Endothelial cell of umbilical vein (primary cell): ENCODE measurements around the gene NAA60. TPM values are rescaled to one million over a fixed set of nuclear protein-coding genes. Genes with fewer than 3 reads are reported as not detected.

ENCODE experiments used
- BruUV-seq: library from RNA; stranded (reverse); fragments of 400-500 nt; replicated peaks from 2 replicates; lab custom pipeline; 2021; lab: Mats Ljungman, UMichigan
- CTCF ChIA-PET: fragments of 300-600, 350-600 bp; sonication (Branson Sonifier 250); formaldehyde crosslinking; loops from one replicate; lab custom pipeline; 2021; ENCODE audit warnings: antibody characterized with exemption, inconsistent platforms; lab: Charles Lee
- POLR2A ChIA-PET: fragments of 300-600, 350-600 bp; sonication (Branson Sonifier 250); formaldehyde crosslinking; loops from one replicate; lab custom pipeline; 2021; ENCODE audit warnings: antibody characterized with exemption, inconsistent platforms; lab: Charles Lee
- DNase-seq: peaks from one replicate; pipeline ENCODE4 v3.0.0-alpha.2; 2011; ENCODE audit warnings: low read depth, low spot score
- FAIRE-seq: peaks from 2 replicates; lab custom pipeline; 2011; peaks lifted over from hg19 to GRCh38; lab: Jason Lieb, UNC
- H2AFZ ChIP-seq: 2 replicates; pipeline ENCODE4 v1.6.0; 2012; ENCODE audit warnings: low read depth, low read length, control low read depth, inconsistent platforms
- H3K27ac ChIP-seq: 2 replicates; pipeline ENCODE4 v1.5.1; 2011; ENCODE audit warnings: low read depth, mild to moderate bottlenecking, control low read depth, low read length, moderate library complexity; ENCODE audit not compliant: insufficient read depth
- H3K27me3 ChIP-seq, 2 experiments: 2 replicates each; pipeline versions ENCODE4 v1.6.0 to v1.6.1; 2011; ENCODE audit warnings: low read length in 2 of 2, mixed read lengths in 1 of 2; ENCODE audit not compliant: control insufficient read depth in 2 of 2, insufficient read depth in 2 of 2
- H3K36me3 ChIP-seq, 2 experiments: 2 replicates in 1 of 2; 3 replicates in 1 of 2; pipeline ENCODE4 v1.5.1; 2011; ENCODE audit warnings: low read length in 2 of 2, mild to moderate bottlenecking in 1 of 2, moderate library complexity in 1 of 2; ENCODE audit not compliant: control insufficient read depth in 2 of 2, insufficient read depth in 2 of 2; ENCODE audit errors: extremely low read depth in 1 of 2
- H3K4me1 ChIP-seq: 3 replicates; pipeline ENCODE4 v1.5.1; 2011; ENCODE audit warnings: mild to moderate bottlenecking, low read length; ENCODE audit not compliant: control insufficient read depth, insufficient read depth; ENCODE audit errors: extremely low read depth
- H3K4me2 ChIP-seq: 2 replicates; pipeline ENCODE4 v1.6.1; 2011; ENCODE audit warnings: low read length, control low read depth, mixed read lengths; ENCODE audit not compliant: insufficient read depth
- H3K4me3 ChIP-seq, 3 experiments: fragments of 200-600 bp in 1 of 3; sonication (generic), shearing (Covaris generic) in 1 of 3; replicated peaks in 1 of 3; 2 replicates each; pipeline ENCODE4 v1.5.1; 2011 to 2016; ENCODE audit warnings: control low read depth in 3 of 3, low read length in 3 of 3, mild to moderate bottlenecking in 2 of 3, inconsistent platforms in 1 of 3, low read depth in 1 of 3, moderate library complexity in 1 of 3; ENCODE audit not compliant: insufficient read depth in 1 of 3
- H3K79me2 ChIP-seq: 2 replicates; pipeline ENCODE4 v1.6.0; 2012; ENCODE audit warnings: low read length, inconsistent platforms; ENCODE audit not compliant: control insufficient read depth, insufficient read depth
- H3K9ac ChIP-seq: replicated peaks from 2 replicates; pipeline ENCODE3; 2011; ENCODE audit warnings: low read length, control low read depth; ENCODE audit not compliant: insufficient read depth; ENCODE audit errors: extremely low read depth
- H3K9me1 ChIP-seq: replicated peaks from 3 replicates; pipeline ENCODE4 v1.6.0; 2011; ENCODE audit warnings: mild to moderate bottlenecking, low read length; ENCODE audit not compliant: control insufficient read depth, insufficient read depth; ENCODE audit errors: extremely low read depth
- H3K9me3 ChIP-seq: replicated peaks from 2 replicates; pipeline ENCODE4 v1.5.1; 2012; ENCODE audit warnings: low read length, inconsistent platforms; ENCODE audit not compliant: control insufficient read depth, insufficient read depth
- H4K20me1 ChIP-seq: replicated peaks from 2 replicates; pipeline ENCODE3; 2011; ENCODE audit warnings: mild to moderate bottlenecking, low read length; ENCODE audit not compliant: control insufficient read depth, insufficient read depth; ENCODE audit errors: extremely low read depth
- EZH2 ChIP-seq: IDR thresholded peaks from 2 replicates; pipeline ENCODE4 v1.6.1; 2012; ENCODE audit warnings: borderline replicate concordance, low read depth, mild to moderate bottlenecking, moderate library complexity, low read length, inconsistent platforms; ENCODE audit not compliant: severe bottlenecking
- FOS ChIP-seq: IDR thresholded peaks from 2 replicates; pipeline ENCODE4 v1.6.1; 2011; ENCODE audit warnings: mild to moderate bottlenecking, low read length, moderate library complexity, borderline replicate concordance; ENCODE audit not compliant: insufficient read depth
- GATA2 ChIP-seq: IDR thresholded peaks from 2 replicates; pipeline ENCODE4 v1.7.0; 2011; ENCODE audit warnings: low read depth, mild to moderate bottlenecking, moderate library complexity, mixed read lengths, low read length; ENCODE audit not compliant: insufficient read length, insufficient read depth
- JUN ChIP-seq: IDR thresholded peaks from 2 replicates; pipeline ENCODE4 v1.6.1; 2011; ENCODE audit warnings: borderline replicate concordance, low read depth; ENCODE audit not compliant: insufficient read length, insufficient read depth
- MYC ChIP-seq: IDR thresholded peaks from one replicate; pipeline ENCODE4 v1.6.1; 2011; ENCODE audit warnings: mild to moderate bottlenecking, low read depth, low read length
- POLR2A ChIP-seq: IDR thresholded peaks from 2 replicates; pipeline ENCODE4 v1.6.1; 2012; ENCODE audit warnings: low read depth, mild to moderate bottlenecking, control low read depth, low read length
- POLR2AphosphoS5 ChIP-seq: IDR thresholded peaks from 2 replicates; pipeline ENCODE4 v1.6.1; 2012; ENCODE audit warnings: low read depth, mild to moderate bottlenecking, control low read depth, low read length, moderate library complexity; ENCODE audit not compliant: insufficient read depth
- dilution Hi-C: fragments of 300-500 bp; cut with MboI; formaldehyde crosslinking; loops from one replicate; pipeline ENCODE4 v1.15.0; 2019; ENCODE audit warnings: low sequenced_read_pairs; ENCODE audit not compliant: extremely low pct_ligation_motif_present
- intact Hi-C: fragments of 100-400 bp; cut with micrococcal nuclease; formaldehyde crosslinking; loops from one replicate; pipeline ENCODE4 v1.10.0; 2022
- polyA plus RNA-seq, 4 experiments: library from polyadenylated mRNA; depleted of rRNA in 3 of 4; stranded (reverse) in 3 of 4; unstranded in 1 of 4; fragments of >200 nt; gene quantifications; 2 replicates each; pipeline versions ENCODE4 v1.2.1 to v1.2.3, GENCODE V29; 2011 to 2012; ENCODE audit warnings: missing spikeins in 1 of 4
- total RNA-seq: library from RNA; stranded (reverse); gene quantifications from 2 replicates; pipeline ENCODE4 v1.2.3, GENCODE V29; 2021
- TF ChIP-seq, protein P1 (sequence below), 2 donors: IDR thresholded peaks; 1 replicate in 1 of 2; 2 replicates in 1 of 2; pipeline ENCODE4 v1.5.1; 2011; ENCODE audit warnings: low read length in 2 of 2, mild to moderate bottlenecking in 2 of 2, moderate library complexity in 2 of 2, control low read depth in 1 of 2, inconsistent platforms in 1 of 2, low read depth in 1 of 2; ENCODE audit not compliant: insufficient read depth in 1 of 2; ENCODE audit errors: extremely low read depth in 1 of 2

The NAA60 gene
- total and polyA plus RNA-seq, 2 donors (not counting 3 experiments of a cell fraction or from before 2014, with no cell fraction given): 22.1 to 42.9 TPM

GRCh38 chr16:3454093-3454492 lies 10.6 kb downstream of the NAA60 start:
- Histone ChIP-seq H4K20me1 (no peaks in the 10 kb centered on the region), H3K79me2 (peaks cover 10% of the 10 kb centered on the region), H3K9me1 (no peaks in the 10 kb centered on the region), H3K4me2 (no peak overlapping the region), H3K27me3 (no peaks in the 10 kb centered on the region), H3K36me3 (no peaks in the 10 kb centered on the region), H3K9ac (no peak overlapping the region), H2AFZ (no peak overlapping the region), H3K27ac (no peak overlapping the region), H3K4me3 (no peak overlapping the region), H3K4me1 (peaks cover 30% of the 10 kb centered on the region), H3K9me3 (no peaks in the 10 kb centered on the region)
- ChIA-PET POLR2A (no interaction called here), CTCF (no interaction called here)
- dilution Hi-C loops: no loop called here
- FAIRE-seq (no peak), DNase-seq (no peak)
- TF ChIP-seq POLR2A (no peak), JUN (no peak), MYC (no peak), FOS (no peak), POLR2AphosphoS5 (no peak), EZH2 (no peak), GATA2 (no peak)
- TF ChIP-seq, protein P1, sequence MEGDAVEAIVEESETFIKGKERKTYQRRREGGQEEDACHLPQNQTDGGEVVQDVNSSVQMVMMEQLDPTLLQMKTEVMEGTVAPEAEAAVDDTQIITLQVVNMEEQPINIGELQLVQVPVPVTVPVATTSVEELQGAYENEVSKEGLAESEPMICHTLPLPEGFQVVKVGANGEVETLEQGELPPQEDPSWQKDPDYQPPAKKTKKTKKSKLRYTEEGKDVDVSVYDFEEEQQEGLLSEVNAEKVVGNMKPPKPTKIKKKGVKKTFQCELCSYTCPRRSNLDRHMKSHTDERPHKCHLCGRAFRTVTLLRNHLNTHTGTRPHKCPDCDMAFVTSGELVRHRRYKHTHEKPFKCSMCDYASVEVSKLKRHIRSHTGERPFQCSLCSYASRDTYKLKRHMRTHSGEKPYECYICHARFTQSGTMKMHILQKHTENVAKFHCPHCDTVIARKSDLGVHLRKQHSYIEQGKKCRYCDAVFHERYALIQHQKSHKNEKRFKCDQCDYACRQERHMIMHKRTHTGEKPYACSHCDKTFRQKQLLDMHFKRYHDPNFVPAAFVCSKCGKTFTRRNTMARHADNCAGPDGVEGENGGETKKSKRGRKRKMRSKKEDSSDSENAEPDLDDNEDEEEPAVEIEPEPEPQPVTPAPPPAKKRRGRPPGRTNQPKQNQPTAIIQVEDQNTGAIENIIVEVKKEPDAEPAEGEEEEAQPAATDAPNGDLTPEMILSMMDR (IDR thresholded peaks at IDR 0.05; ENCODE audit: extremely low read depth in 1 of 2, insufficient read depth in 1 of 2, low read depth in 1 of 2, low read length in 2 of 2): no peak
- intact Hi-C loops: no loop called here
- no TSS peak for BruUV-seq
